HEK293 (cell line): ENCODE results near the gene NRTN.

ENCODE experiments used
- CTCF ChIA-PET: fragments of 350-600 bp; formaldehyde crosslinking; extraction: SDS; loops from one replicate; lab custom pipeline; 2021; ENCODE audit warnings: antibody characterized with exemption; lab: Yijun Ruan, JAX
- POLR2A ChIA-PET: fragments of 300-600 bp; formaldehyde crosslinking; extraction: SDS; loops from one replicate; lab custom pipeline; 2020; ENCODE audit warnings: antibody characterized with exemption, inconsistent platforms; lab: Yijun Ruan, JAX
- H3K27ac ChIP-seq: fragments of 200-500 bp; sonication (Bioruptor generic); 2 replicates; pipeline ENCODE4 v1.5.1; 2014; ENCODE audit warnings: low read depth, low read length, control low read depth, inconsistent platforms; ENCODE audit errors: extremely low read depth
- H3K36me3 ChIP-seq, 2 experiments: fragments of 200-500 bp in 1 of 2; sonication (Bioruptor generic) in 1 of 2; 1 replicate in 1 of 2; 2 replicates in 1 of 2; pipeline ENCODE4 v1.5.1; 2014 to 2017; ENCODE audit warnings: inconsistent platforms in 2 of 2, low read length in 2 of 2; ENCODE audit not compliant: control insufficient read depth in 2 of 2, insufficient read depth in 1 of 2
- H3K4me1 ChIP-seq: fragments of 200-500 bp; sonication (Bioruptor generic); 2 replicates; pipeline ENCODE4 v1.5.1; 2014; ENCODE audit warnings: mild to moderate bottlenecking, low read length, inconsistent platforms; ENCODE audit not compliant: control insufficient read depth, insufficient read depth
- H3K4me3 ChIP-seq: 2 replicates; pipeline ENCODE4 v1.5.1; 2011; ENCODE audit warnings: low read depth, mild to moderate bottlenecking, control low read depth, low read length, moderate library complexity
- H3K9me3 ChIP-seq: fragments of 200-500 bp; sonication (Bioruptor generic); 2 replicates; pipeline ENCODE4 v1.5.1; 2014; ENCODE audit warnings: low read depth, low read length, inconsistent platforms; ENCODE audit not compliant: control insufficient read depth, insufficient read depth
- EGR2 ChIP-seq: fragments of 450-650 bp; formaldehyde crosslinking; IDR thresholded peaks from 2 replicates; pipeline ENCODE4 v1.5.1; 2016; ENCODE audit warnings: low read depth, missing biosample characterization, missing genetic modification characterization
- HOXC10 ChIP-seq: sonication (generic); formaldehyde crosslinking; IDR thresholded peaks from 2 replicates; pipeline ENCODE4 v1.8.1; 2023; ENCODE audit warnings: mild to moderate bottlenecking, missing genetic modification reagents
- MZF1 ChIP-seq: fragments of 450-650 bp; formaldehyde crosslinking; IDR thresholded peaks from 2 replicates; pipeline ENCODE4 v1.5.1; 2017; ENCODE audit warnings: missing biosample characterization, missing genetic modification characterization, borderline replicate concordance
- SCRT2 ChIP-seq: fragments of 450-650 bp; formaldehyde crosslinking; IDR thresholded peaks from 2 replicates; pipeline ENCODE4 v1.5.1; 2016; ENCODE audit warnings: missing biosample characterization, missing genetic modification characterization
- ZFHX2 ChIP-seq: fragments of 450-650 bp; formaldehyde crosslinking; conservative IDR thresholded peaks from 2 replicates; pipeline ENCODE4 v1.5.1; 2016; ENCODE audit warnings: missing biosample characterization, missing genetic modification characterization
- ZNF10 ChIP-seq: fragments of 450-650 bp; formaldehyde crosslinking; IDR thresholded peaks from 2 replicates; pipeline ENCODE4 v1.5.1; 2017; ENCODE audit warnings: missing biosample characterization, missing genetic modification characterization
- ZNF112 ChIP-seq: fragments of 450-650 bp; formaldehyde crosslinking; IDR thresholded peaks from 2 replicates; pipeline ENCODE4 v1.5.0; 2017; ENCODE audit warnings: missing biosample characterization, missing genetic modification characterization
- ZNF121 ChIP-seq: fragments of 450-650 bp; formaldehyde crosslinking; IDR thresholded peaks from 2 replicates; pipeline ENCODE4 v1.5.1; 2016; ENCODE audit warnings: missing biosample characterization, missing genetic modification characterization
- ZNF169 ChIP-seq: fragments of 450-650 bp; formaldehyde crosslinking; IDR thresholded peaks from 2 replicates; pipeline ENCODE4 v1.5.1; 2016; ENCODE audit warnings: missing biosample characterization, missing genetic modification characterization
- ZNF366 ChIP-seq: fragments of 450-650 bp; formaldehyde crosslinking; conservative IDR thresholded peaks from 2 replicates; pipeline ENCODE4 v1.5.1; 2016; ENCODE audit warnings: missing biosample characterization, missing genetic modification characterization
- ZNF37A ChIP-seq: fragments of 450-650 bp; IDR thresholded peaks from 2 replicates; pipeline ENCODE4 v1.5.1; 2018; ENCODE audit warnings: missing biosample characterization, missing genetic modification characterization
- ZNF394 ChIP-seq: fragments of 450-650 bp; formaldehyde crosslinking; IDR thresholded peaks from 2 replicates; pipeline ENCODE4 v1.5.1; 2016; ENCODE audit warnings: missing biosample characterization, missing genetic modification characterization, mild to moderate bottlenecking, moderate library complexity, borderline replicate concordance
- ZNF514 ChIP-seq: fragments of 450-650 bp; formaldehyde crosslinking; IDR thresholded peaks from 2 replicates; pipeline ENCODE4 v1.5.1; 2016; ENCODE audit warnings: missing biosample characterization, missing genetic modification characterization
- ZNF600 ChIP-seq: fragments of 450-650 bp; formaldehyde crosslinking; IDR thresholded peaks from 2 replicates; pipeline ENCODE4 v1.5.1; 2016; ENCODE audit warnings: missing biosample characterization, missing genetic modification characterization
- ZNF624 ChIP-seq: fragments of 450-650 bp; formaldehyde crosslinking; IDR thresholded peaks from 2 replicates; pipeline ENCODE4 v1.5.1; 2017; ENCODE audit warnings: missing biosample characterization, missing genetic modification characterization
- TF ChIP-seq, protein P1 (sequence below): fragments of 450-650 bp; IDR thresholded peaks from 2 replicates; pipeline ENCODE4 v1.5.1; 2018; ENCODE audit warnings: missing biosample characterization, missing genetic modification characterization
- TF ChIP-seq, protein P2 (sequence below): fragments of 450-650 bp; formaldehyde crosslinking; IDR thresholded peaks from 2 replicates; pipeline ENCODE4 v1.5.1; 2016; ENCODE audit warnings: missing biosample characterization, missing genetic modification characterization
- TF ChIP-seq, protein P3 (sequence below): fragments of 450-650 bp; formaldehyde crosslinking; IDR thresholded peaks from 2 replicates; pipeline ENCODE4 v1.5.1; 2016; ENCODE audit warnings: missing biosample characterization, missing genetic modification characterization
- TF ChIP-seq, protein P4 (sequence below): IDR thresholded peaks from 2 replicates; pipeline ENCODE4 v1.6.1; 2011; ENCODE audit warnings: mild to moderate bottlenecking, low read depth, low read length, borderline replicate concordance

Gene NRTN

DNA sequence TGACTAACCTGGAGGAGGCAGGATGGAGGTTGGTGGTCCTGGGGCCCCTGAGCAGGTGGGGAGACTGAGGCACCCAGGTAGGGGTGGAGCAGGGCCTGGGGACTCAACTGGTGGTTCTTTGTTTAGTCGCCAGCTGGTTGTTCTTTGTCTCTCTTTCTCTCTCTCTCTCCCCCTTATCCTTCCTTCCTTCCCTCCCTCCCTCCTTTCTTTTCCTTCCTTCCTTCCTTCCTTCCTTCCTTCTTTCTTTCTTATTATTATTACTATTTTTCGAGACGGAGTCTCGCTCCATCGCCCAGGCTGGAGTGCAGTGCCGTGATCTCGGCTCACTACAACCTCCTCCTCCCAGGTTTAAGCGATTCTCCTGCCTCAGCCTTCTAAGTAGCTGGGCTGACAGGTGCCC is 6.6 kb upstream of the NRTN start:
- TF ChIP-seq ZNF37A (no peak), SCRT2 (tag by site-specific recombination) (0 out of 2 replicates have a peak, but pooled peaks have one; percentile 16), ZNF514 (tag by site-specific recombination) (no peak), HOXC10 (CRISPR knock-in tag) (no peak), ZNF112 (tag by site-specific recombination) (no peak), ZNF366 (tag by site-specific recombination) (peak; percentile 93)
- TF ChIP-seq, protein P1, sequence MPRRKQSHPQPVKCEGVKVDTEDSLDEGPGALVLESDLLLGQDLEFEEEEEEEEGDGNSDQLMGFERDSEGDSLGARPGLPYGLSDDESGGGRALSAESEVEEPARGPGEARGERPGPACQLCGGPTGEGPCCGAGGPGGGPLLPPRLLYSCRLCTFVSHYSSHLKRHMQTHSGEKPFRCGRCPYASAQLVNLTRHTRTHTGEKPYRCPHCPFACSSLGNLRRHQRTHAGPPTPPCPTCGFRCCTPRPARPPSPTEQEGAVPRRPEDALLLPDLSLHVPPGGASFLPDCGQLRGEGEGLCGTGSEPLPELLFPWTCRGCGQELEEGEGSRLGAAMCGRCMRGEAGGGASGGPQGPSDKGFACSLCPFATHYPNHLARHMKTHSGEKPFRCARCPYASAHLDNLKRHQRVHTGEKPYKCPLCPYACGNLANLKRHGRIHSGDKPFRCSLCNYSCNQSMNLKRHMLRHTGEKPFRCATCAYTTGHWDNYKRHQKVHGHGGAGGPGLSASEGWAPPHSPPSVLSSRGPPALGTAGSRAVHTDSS (tag by site-specific recombination): no peak
- TF ChIP-seq, protein P2, sequence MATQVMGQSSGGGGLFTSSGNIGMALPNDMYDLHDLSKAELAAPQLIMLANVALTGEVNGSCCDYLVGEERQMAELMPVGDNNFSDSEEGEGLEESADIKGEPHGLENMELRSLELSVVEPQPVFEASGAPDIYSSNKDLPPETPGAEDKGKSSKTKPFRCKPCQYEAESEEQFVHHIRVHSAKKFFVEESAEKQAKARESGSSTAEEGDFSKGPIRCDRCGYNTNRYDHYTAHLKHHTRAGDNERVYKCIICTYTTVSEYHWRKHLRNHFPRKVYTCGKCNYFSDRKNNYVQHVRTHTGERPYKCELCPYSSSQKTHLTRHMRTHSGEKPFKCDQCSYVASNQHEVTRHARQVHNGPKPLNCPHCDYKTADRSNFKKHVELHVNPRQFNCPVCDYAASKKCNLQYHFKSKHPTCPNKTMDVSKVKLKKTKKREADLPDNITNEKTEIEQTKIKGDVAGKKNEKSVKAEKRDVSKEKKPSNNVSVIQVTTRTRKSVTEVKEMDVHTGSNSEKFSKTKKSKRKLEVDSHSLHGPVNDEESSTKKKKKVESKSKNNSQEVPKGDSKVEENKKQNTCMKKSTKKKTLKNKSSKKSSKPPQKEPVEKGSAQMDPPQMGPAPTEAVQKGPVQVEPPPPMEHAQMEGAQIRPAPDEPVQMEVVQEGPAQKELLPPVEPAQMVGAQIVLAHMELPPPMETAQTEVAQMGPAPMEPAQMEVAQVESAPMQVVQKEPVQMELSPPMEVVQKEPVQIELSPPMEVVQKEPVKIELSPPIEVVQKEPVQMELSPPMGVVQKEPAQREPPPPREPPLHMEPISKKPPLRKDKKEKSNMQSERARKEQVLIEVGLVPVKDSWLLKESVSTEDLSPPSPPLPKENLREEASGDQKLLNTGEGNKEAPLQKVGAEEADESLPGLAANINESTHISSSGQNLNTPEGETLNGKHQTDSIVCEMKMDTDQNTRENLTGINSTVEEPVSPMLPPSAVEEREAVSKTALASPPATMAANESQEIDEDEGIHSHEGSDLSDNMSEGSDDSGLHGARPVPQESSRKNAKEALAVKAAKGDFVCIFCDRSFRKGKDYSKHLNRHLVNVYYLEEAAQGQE (tag by site-specific recombination): no peak
- Histone ChIP-seq H3K4me1 (no peaks in the 10 kb centered on the region), H3K27ac (no peak overlapping the region), H3K36me3 (no peaks in the 10 kb centered on the region), H3K4me3 (no peak overlapping the region), H3K9me3 (no peaks in the 10 kb centered on the region)
- CTCF ChIA-PET: interaction anchor here (0.6 to 0.7 kb wide), 3 partner anchors 107 to 245 kb away, joined by 4 to 5 read pairs (median 4); no protein-coding TSS in a partner anchor
- POLR2A ChIA-PET: interaction anchor here (1.0 kb wide), 1 partner anchor 108 kb away, joined by 7 read pairs; the partner anchor contains the start of gene RPL36

DNA sequence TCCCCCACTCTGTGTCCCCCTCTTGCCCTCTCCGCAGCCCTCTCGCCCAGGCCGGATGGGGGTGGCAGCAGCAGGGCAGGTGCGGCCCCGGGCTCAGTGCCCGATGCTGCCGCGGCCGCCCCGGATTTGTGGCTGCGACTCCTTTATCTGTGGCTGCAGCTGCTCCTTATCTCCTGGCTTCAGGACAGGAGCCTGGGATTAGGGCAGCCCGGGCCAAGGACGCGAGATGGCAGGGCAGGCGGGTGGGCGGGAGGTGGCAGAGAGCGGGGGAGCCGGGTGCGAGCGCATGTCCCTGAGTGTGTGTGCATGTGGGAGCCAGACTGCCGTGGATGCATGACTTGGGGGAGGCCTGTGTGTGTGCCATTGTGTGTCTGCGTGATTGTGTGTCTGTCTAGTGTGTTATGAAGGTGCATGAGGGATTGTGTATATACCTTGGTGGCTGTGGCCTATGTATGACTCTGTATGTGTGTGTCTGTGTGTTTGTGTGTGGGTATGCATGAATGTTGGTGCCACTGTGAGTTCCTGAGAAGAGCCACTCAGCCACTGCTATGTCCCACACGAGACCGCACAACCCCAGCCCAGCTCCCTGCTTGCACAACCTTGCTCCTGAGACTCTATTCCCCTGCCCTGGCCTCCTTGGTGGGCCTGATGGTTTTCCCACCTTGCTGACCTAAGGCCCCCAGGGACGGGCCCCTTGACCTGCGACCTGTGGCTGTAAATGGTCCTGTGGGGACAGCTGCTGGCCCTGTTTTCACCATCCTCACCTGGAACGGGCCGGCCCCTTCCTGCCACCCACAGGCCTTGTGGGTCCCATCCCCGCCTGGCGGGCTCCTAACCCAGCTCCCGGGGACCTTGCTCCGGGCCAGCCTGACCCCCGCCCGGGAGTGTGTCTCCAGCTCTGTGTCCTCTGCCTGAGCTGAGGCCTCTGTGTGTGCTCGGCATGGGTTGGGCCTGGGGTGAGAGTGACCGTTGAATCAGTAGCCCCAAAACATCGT is 5.3 kb upstream of the NRTN start:
- H3K27ac ChIP-seq: no peak overlapping the region
- no peak overlapping the region for H3K4me3 ChIP-seq
- no peaks in the 10 kb centered on the region for H3K36me3 ChIP-seq
- TF ChIP-seq EGR2 (0 out of 2 replicates have a peak, but pooled peaks have one; percentile 24), ZNF600 (tag by site-specific recombination) (0 out of 2 replicates have a peak, but pooled peaks have one; percentile 28), ZFHX2 (peak; percentile 63), MZF1 (tag by site-specific recombination) (no peak)
- CTCF ChIA-PET: interaction anchor here (0.7 to 0.8 kb wide), 2 partner anchors 22 to 249 kb away, joined by 4 to 9 read pairs; no protein-coding TSS in a partner anchor
- POLR2A ChIA-PET: no interaction called here
- H3K4me1 ChIP-seq: peaks cover 2% of the 10 kb centered on the region; the same call in 1 of the 2 replicates
- H3K9me3 ChIP-seq: no peaks in the 10 kb centered on the region

DNA sequence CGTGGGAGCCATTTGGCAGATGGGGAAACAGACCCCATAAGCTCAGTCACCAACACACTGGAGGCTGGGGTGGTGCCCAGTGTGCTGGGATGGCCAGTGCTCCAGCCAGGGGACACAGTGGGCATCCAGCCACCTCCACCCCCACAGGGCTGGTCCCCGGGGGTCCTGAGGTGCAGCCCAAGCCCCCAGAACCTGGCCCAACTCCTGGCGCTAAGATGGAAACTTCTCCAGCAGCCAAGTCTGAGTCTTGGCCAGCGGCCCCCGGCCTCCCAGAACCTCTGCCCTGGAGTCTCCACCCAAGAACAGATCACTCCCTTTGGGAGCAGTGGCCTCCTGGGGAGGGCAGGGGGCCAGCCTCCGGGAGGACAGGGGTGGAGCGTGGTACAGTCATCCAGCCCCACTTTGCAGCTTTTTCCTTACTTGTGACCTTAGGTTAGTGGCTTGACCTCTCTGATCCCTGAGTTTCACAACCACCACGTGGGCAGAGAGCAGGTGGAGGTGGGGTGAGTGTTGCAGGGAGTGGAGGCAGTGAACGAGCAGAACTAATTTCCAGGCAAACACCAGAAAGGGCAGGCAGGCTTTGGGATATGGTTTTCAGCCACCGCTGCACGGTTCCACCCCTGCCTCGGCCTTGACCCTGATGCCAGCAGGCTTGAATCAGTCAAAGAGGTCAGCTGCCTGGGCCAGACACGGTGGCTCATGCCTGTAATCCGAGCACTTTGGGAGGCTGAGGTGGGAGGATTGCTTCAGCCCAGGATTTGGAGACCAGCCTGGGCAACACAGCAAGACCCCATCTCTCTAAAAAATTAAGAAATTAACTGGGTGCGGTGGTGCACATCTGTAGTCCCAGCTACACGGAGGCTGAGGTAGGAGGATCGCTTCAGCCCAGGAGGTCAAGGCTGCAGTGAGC is 4.3 kb upstream of the NRTN start:
- CTCF ChIA-PET: interaction anchor here (0.7 to 1.4 kb wide), 3 partner anchors 114 to 248 kb away, joined by 4 read pairs; no protein-coding TSS in a partner anchor
- POLR2A ChIA-PET: no interaction called here
- H3K9me3 ChIP-seq: no peaks in the 10 kb centered on the region
- TF ChIP-seq ZNF121 (tag by site-specific recombination): peak; percentile 96
- TF ChIP-seq, protein P3, sequence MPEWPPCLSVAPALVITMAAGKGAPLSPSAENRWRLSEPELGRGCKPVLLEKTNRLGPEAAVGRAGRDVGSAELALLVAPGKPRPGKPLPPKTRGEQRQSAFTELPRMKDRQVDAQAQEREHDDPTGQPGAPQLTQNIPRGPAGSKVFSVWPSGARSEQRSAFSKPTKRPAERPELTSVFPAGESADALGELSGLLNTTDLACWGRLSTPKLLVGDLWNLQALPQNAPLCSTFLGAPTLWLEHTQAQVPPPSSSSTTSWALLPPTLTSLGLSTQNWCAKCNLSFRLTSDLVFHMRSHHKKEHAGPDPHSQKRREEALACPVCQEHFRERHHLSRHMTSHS (tag by site-specific recombination): no peak
- peak; percentile 34; the same call in 1 of the 2 replicates for TF ChIP-seq ZFHX2
- TF ChIP-seq, protein P4, sequence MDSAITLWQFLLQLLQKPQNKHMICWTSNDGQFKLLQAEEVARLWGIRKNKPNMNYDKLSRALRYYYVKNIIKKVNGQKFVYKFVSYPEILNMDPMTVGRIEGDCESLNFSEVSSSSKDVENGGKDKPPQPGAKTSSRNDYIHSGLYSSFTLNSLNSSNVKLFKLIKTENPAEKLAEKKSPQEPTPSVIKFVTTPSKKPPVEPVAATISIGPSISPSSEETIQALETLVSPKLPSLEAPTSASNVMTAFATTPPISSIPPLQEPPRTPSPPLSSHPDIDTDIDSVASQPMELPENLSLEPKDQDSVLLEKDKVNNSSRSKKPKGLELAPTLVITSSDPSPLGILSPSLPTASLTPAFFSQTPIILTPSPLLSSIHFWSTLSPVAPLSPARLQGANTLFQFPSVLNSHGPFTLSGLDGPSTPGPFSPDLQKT: no peak
- TF ChIP-seq HOXC10 (CRISPR knock-in tag): no peak
- no peak for TF ChIP-seq ZNF10 (tag by site-specific recombination)
- TF ChIP-seq EGR2: peak; percentile 62; the same call in 1 of the 2 replicates
- no peak for TF ChIP-seq ZNF624 (tag by site-specific recombination)
- no peak for TF ChIP-seq ZNF169 (tag by site-specific recombination)
- TF ChIP-seq ZNF394 (tag by site-specific recombination): no peak

More for the DNA sequence above, 4.3 kb upstream of the NRTN start:
- peaks cover 3% of the 10 kb centered on the region; the same call in 1 of the 2 replicates for H3K4me1 ChIP-seq
- H3K4me3 ChIP-seq: no peak overlapping the region
- H3K27ac ChIP-seq: no peak overlapping the region
- no peaks in the 10 kb centered on the region for H3K36me3 ChIP-seq
